Keratinocyte (primary cell): ENCODE measurements around the gene PGS1.

ENCODE experiments used
- CTCF ChIP-seq, 3 experiments: IDR thresholded peaks in 1 of 3; conservative IDR thresholded peaks in 1 of 3; optimal IDR thresholded peaks in 1 of 3; 2 replicates in 2 of 3; 3 replicates in 1 of 3; pipeline versions ENCODE3 to v1.5.1; 2011; ENCODE audit warnings: low read length in 3 of 3, mild to moderate bottlenecking in 3 of 3, moderate library complexity in 2 of 3, control low read depth in 1 of 3, inconsistent platforms in 1 of 3; ENCODE audit not compliant: insufficient read depth in 2 of 3; ENCODE audit errors: extremely low read depth in 1 of 3
- EZH2 ChIP-seq: IDR thresholded peaks from one replicate; pipeline ENCODE4 v1.6.1; 2012; ENCODE audit warnings: inconsistent platforms, mild to moderate bottlenecking, low read length, moderate library complexity

GRCh38 chr17:78399693-78400144, 21.3 kb downstream of the PGS1 start:
- TF ChIP-seq CTCF (optimal IDR thresholded peaks at IDR 0.05 in 1 of 3, IDR thresholded peaks at IDR 0.05 in 1 of 3, conservative IDR thresholded peaks at IDR 0.05 in 1 of 3; ENCODE audit: extremely low read depth in 1 of 3, insufficient read depth in 2 of 3, low read length in 3 of 3) (no peak), EZH2 (no peak)
